SK-N-DZ (cell line): Measurements from ENCODE around the gene CCDC82.
A peak's percentile ranks its signal among the peaks of the same experiment; 100 is the strongest.

Source experiments
- DNase-seq: peaks from one replicate; pipeline ENCODE4 v3.0.0-alpha.2; 2015; ENCODE audit warnings: low spot score

Gene CCDC82

DNA sequence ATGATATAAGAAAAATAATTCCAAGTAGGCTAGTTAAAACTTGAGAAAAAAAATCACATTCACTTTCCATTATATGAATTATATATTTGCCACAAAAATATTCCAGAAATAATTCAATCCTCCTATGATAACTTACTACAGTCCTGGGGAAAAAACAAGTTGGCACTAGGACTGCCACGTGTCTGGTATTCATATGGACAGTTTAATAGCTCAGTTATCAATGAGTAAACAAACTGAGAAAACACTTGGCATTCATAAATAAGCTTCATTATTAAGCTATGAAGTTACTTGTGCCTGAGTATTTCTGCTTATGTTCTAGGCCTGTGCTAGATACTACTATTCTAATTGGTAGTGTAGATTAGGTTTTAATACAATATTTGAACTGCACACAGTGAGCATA is 24.2 kb downstream of the CCDC82 start:
- no peak for DNase-seq

DNA sequence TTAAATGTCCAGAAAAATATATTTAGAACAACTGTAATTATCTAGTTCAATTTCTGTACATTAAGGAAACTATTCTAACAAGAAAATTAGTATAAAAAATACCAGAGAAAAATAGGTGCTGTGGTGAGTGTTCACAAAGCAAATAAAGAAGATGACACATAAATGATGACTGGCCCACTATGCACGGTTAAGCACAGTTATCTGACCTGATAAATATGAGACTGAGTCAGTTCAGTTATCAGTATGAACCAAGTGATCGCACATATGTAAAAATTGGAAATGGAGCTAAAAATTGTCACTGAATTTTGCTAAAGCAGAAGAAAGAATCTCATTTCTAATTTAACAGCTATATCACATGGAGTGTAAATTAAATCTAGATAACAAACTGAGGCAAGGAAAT is 27.9 kb downstream of the CCDC82 start:
- DNase-seq, result no peak

DNA sequence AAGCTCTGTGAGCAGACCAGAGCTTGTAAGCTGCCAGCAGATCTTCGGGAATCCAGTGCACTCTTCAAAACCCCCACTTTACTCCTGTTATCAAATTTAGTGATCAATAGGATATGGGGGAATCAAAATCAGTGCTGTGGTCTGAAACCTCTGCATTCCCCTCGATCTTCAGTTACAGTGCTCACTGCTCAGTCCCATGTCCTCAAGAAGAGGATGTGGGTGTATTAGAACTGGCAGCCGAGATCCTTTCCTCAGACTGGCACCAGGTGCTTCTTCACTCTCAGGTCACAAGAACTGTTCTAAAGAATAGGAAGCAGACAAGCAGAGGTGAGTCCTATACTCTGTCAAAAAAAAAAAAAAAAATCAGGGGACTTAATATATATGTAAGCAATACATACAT is 31.4 kb downstream of the CCDC82 start:
- no peak for DNase-seq

- DNase-seq, result no peak
Observed at GRCh38 chr11:96357794-96358193, 31.9 kb downstream of the CCDC82 start.

- no peak for DNase-seq
Observed at GRCh38 chr11:96356848-96357247, 32.9 kb downstream of the CCDC82 start.

DNA sequence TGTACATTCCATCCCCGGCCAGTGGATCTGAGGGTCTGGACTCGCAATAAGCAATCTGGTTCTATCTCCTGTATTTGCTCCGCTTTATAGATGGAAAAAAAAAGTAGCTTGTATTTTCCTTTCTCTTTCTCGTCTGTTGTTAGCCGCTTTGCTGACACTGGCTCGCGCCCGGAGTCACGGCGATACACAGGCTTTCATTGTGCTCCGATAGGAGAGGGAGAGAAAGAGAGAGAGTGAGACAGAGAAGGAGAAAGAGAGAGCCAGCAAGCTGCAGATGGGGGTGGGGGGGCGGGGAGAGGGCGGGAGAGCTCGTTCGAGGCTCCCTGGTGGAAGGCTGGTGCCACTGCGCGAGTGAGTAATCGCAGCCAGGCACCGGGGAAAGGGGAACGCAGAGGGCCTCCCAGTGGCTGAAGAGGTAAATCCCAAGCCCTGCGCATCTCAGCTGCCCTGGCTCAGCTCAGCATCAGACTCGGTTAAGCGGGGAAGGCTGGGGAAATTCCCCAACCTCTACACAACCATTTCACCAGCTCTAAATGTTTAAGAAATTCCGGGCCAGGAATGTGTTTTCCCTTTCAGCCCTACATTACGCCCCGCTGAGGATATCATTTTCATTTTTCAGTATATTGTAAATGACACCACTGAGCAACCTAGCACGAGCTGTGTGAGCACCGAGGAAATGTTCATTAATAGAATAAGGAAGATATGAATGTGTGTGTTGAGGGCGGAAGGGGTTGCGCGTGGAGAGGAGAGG is 46.6 kb downstream of the CCDC82 start, which contains the start of gene MAML2:
Gene MAML2 (minus strand): TSS at position 235 of the 751 bp plus-strand sequence. CDS start 1,300 bp downstream, outside the sequence.
- DNase-seq, result peak; percentile 84

DNA sequence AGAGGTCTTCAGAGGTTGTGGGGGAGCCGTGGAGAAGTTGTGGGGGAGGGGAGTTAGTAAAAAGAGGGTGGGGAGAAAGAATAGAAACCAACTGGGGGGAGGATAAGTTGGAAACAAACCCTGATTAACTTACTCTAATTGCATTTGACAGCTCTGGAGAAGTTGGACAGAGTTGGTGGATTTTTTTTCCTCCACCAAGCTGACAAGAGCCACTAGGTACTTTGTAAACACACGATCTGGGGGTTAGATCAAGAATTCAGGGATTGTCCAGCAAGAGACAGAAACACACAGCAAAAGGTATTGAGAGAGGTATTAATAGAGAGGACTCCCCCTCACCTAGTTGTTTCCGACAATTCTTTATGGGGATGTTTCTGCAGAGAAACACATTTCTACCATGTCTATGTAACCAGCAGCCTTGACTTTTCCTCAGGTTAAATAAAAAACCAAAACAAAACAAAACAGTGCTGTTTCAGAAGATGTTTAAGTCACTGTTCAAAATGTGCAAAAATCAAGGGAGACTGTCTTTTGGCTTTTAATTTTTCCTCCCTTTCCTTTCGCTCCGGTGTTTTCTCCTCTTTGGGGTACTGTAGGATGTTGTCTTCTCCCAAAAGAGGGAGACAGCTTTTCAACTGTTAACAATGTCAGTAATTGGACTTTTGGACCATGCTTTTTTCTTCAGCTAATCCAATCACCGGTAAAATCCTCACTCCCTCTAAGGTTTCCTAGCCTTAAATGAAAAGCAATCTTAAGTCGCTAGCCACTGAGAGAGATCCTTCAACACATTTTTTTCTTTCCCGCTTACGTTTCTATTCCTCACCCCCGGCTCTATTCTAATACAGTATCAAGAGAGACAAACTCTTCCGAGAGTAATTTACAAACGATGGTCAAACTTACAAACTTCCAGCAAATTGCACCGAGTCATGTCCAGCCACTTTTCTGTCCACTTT is 47.4 kb downstream of the CCDC82 start:
- DNase-seq, result no peak

DNA sequence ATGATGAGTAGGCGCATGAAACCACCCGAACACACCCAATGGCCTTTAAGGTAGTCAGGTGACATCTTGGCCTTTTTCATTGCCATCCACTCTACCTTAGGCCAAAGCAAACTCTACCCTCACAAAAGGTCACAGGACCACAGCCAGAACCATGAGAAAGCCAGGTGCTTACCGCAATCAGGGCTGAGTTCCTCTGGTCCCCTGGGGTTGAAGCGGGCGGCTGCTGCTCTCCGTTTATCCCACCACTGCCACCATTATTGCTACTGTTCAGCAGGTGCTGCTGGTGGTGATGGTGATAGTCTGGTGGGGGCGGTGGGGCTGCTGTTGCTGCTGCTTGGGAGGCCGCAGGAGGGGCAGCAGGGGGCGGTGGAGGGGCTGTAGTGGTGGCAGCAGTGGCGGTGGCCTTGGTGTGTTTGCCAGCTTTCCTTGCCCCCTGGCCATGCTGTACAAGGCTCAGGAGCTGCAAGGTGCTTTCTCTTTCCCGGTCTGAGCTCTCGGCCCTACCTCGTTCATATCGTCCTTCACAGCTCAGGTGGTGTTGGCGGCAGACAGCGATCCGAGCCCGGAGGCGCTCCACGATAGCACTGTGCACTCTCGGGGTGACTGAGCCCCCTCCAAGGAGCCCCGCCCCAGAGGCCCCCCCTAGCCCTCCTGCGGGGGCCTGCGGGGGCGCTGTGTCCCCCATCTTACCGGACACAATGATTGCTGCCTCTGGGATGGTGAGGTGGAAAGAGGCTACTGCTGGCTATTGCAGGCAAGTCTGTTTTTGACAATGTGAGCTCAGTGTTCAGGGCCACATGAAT is 48.3 kb downstream of the CCDC82 start:
- DNase-seq, result peak; percentile 4

- no peak for DNase-seq
Observed at GRCh38 chr11:96340555-96340885, 49.2 kb downstream of the CCDC82 start.

DNA sequence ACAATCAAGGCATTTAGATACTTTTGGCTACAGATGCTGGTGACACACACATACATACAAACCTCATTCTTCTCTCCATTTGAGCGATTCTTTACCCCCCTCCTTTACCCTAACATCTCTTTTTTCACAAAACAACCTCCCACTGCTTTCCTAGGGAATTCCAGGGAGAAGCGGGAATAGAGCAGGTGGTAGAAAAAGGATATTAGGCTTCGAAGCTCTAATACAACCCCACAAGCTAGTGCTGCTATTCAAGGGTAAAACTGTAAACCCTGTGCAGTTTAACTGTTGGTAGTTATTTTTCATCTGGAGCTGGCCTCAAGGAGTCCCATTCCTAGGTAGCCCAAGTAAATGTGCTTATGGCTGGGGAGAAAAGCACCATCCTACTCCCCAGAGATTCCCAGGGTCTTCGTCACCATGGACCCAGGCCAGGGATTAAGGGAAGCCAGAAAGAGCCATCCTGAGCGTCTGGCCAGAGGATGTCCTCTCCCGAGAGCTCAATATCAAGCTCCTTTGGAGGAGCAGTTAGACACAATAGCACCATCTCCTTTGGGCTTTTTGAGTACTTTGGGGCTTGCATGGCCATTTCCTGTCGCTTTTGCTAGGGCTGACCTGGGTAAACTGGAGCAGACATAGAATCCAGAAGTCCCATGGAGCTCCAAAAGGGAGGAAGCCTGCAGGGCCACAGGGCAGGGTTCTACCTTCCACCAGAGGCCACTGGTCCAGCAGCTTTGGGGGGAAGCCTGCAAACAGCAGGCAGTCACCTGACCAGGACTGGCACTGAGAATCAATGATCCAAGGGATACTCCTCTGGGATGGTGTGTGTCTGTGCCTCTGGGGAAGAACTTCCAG is 49.8 kb downstream of the CCDC82 start:
- no peak for DNase-seq

- no peak for DNase-seq
Observed at GRCh38 chr11:96338910-96339705, 50.6 kb downstream of the CCDC82 start.

- DNase-seq, result no peak
Observed at GRCh38 chr11:96337541-96338431, 51.9 kb downstream of the CCDC82 start.

DNA sequence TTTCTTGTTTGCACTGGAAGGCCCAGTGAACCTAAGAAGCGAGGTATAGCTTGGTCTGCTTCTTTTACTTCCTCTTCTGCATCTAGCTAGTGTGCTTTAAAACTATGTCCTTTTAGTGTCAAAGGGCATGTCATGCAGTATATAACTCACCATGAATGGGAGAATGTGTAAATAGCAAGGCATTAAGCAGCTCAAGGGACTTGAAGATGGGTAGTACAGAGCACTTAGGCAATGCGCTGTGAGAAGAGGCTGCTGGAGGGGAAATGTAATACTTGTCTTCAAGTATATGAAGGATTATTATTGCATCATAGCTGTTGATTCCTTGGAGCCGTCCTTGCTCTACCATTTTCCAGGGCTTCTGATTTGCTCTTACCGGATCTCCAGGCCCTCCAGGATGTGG is 54.3 kb downstream of the CCDC82 start:
- DNase-seq, result no peak

DNA sequence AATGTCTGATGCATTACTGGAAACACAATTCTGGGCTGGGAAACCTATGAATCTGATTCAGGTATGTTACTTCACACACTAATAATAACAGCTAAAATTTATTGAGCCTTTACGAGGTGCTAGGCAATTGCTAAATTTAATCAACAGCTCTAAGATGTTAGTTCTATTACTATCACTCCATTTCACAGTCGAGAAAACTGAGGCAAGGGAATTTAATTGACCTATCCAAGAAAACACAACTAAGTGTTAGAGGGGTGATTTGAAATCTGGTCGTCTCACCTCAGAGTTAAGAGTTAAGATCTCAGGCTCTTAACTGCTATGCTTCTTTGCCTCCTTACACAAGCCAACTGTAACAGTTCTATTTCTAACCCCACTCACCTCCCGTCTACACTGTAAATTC is 55.5 kb downstream of the CCDC82 start:
- no peak for DNase-seq

GRCh38 chr11:96333191-96333719 is 56.5 kb downstream of the CCDC82 start:
- DNase-seq, result no peak

- DNase-seq, result no peak
Observed at GRCh38 chr11:96332126-96332771, 57.5 kb downstream of the CCDC82 start.

DNA sequence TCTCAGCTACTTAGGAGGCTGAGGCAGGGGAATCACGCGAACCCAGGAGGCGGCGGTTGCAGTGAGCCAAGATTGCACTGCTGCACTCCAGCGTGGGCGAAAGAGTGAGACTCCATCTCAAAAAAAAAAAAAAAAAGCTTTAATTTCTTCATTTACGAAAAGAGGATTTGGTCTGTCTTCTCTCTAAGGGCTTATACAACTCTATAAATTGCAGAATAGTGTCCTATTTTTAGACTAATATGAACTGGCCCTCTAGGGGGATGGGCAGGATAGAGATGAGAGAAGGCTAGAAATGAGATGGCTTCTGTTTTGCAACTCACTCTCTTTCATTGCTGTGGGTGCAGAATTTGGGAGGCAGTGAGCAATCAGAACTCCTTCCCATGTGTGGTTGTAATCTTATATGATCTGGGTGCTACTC is 58.0 kb downstream of the CCDC82 start:
- no peak for DNase-seq

DNA sequence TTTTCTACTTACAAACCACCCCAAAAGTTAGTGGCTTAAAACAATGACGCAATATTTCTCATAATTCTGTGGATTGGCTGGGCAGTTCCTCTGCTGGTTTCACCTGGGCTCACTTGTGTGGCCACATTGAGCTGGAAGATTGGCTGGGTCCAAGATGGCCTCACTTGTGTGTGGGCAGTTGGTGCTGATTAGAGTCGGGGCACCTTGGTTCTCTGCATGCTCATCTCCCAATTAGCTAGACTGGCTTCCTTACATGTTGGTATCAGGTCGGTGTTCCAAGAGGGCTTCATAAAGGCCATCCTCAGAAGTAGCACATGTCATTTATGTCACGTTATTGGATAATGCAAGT is 59.2 kb downstream of the CCDC82 start:
- DNase-seq, result no peak
